Right ventricle myocardium superior (tissue), 1 donor: ENCODE results near the gene TAS1R3. TPM values are rescaled to one million over a fixed set of nuclear protein-coding genes. Genes with fewer than 3 reads are reported as not detected.
A peak's percentile ranks its signal among the peaks of the same experiment; 100 is the strongest.

Experiments used
- ATAC-seq: fragments of 200-7000 bp; cut with Tn5 transposase; one replicate; pipeline ENCODE4 v1.9.1; 2020; ENCODE audit warnings: mild to moderate bottlenecking; ENCODE audit not compliant: poor library complexity
- DNase-seq: peaks from one replicate; pipeline ENCODE4 v3.0.0-alpha.2; 2020
- intact Hi-C: fragments of 100-400 bp; cut with DNase I; formaldehyde crosslinking; loops from one replicate; pipeline ENCODE4 v1.11.2; 2022
- total RNA-seq: library from RNA; stranded (reverse); fragmentation: NEBNext Ultra II Directional; extraction: Animal tissue kit (Norgen Biotek cat#: 25700); gene quantifications from one replicate; pipeline ENCODE4 v1.2.1, GENCODE V29; 2021
- donor health status: DM: no; HTN: yes; CAD: no; lungs with severe emphysema.

TAS1R3 gene
- total RNA-seq, 1 donor from 2014 or later, result 0.40 TPM

DNA sequence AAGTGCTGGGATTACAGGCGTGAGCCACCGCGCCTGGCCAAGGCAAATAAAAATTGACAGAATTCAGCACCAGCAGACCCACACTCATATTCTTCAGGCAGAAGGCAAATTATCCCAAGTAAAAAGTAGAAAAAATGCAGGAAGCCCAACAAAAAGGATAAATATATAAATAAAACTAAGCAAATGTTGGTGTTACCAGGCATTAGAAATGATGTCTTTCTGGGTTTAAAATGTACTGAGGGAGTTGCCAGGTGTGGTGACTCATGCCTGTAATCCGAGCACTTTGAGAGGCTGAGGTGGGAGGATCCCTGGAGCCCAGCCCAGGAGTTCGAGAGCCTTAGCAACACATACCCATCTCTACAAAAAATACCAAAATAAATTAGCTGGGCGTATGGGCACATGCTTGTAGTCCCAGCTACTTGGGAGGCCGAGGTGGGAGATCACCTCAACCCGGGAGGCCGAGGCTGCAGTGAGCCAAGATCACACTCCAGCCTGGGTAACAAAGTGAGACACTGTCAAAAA is 12.9 kb upstream of the TAS1R3 start:
- peak; percentile 87 for ATAC-seq

DNA sequence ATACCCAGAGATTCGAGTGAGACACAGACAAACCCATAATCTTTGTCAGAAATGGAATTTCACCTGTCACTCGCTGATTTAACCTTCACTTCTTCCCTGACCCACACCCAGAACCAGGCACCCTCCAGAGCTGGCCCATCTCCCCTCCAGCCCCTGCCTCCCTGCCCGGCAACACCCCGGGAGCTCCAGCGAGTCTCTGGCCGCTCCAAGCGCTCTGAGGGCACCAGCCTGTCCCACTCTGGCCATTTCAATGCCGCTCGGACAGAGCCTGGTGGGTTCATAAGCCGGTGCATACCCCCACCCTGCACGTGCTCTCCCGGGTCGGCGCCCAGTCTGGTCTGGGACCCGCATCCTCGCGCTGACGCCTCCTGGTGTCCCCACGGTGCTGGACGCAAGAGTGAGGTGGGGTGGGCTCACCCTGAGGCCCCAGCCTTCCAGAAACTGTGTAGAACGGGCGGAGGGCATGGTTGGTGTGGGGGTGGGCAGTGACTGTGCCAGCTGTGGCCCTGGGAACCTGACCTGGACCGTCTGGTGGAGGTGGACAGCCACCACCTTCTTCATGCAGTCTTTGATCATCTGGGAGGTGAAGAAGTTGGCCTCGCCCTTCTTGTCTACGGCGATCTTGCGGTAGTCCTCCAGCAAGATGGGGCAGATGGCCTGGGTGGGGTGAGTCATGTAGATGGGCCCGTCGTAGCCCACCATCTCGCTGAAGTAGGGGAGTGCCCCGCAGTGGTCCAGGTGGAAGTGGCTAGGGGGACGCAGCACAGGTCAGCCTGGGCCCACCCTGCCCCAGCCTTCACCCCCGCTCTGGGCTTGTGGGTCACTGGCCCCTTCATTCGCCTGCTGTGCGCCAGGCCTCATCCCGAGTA is 12.1 kb upstream of the TAS1R3 start:
- intact Hi-C loops, result no loop called here
- ATAC-seq (no peak), DNase-seq (no peak)

More for the DNA sequence above, 12.9 kb upstream of the TAS1R3 start:
- peak; percentile 89 for DNase-seq
- intact Hi-C loops, result no loop called here

DNA sequence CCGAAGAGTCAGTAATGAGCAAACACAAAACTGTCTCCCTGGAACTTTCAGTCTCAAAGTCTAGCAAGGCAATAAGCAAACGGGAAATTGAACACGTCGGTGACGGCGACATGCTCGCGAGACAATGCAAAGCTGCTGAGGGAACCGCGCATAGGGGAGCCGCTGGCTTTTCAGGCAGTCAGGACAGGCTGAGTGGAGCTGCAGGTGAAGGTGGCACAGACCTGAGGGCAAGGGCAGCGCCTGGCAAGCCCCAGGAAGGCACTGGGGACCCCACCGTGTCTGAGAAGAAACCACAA is 11.5 kb upstream of the TAS1R3 start:
- no peak for ATAC-seq
- DNase-seq, result no peak
- intact Hi-C loops, result no loop called here

DNA sequence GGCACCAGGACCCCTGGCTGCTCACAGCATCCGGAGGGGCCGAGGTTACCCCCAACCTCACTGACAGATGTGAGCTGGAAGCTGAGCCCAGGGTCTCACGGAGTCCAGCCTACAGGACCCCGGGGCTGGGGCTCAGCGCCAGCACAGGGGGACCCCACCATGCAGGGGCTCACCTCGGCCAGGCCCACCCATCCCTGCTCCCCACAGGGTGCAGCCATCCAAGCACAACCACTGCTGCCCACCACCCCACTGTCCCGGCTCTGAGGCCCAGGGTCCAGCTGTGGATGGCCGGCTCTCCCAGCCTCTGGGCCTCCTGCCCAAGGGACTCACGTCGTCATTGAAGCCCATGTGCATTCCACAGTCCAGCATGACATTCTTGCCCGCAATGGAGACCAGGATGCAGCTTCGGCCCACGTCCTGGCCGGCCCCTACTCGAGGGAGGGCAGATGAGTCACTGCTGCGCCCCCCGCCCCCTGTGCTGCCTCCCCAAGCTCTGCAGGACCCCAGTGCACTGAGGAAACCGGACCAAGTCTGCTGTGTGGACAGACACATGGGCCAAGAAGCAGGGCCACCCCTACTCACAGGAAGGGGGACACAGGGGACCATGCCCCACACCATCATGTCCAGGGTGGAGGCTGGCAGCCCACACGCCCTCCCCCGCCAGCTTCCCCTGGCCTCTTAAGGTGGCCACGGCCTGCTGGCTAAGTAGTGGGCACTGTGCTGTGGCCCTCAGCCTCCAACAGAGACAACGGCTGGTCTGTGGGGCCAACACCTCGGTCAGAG is 10.2 kb upstream of the TAS1R3 start:
- DNase-seq (no peak), ATAC-seq (no peak)
- intact Hi-C loops, result no loop called here

DNA sequence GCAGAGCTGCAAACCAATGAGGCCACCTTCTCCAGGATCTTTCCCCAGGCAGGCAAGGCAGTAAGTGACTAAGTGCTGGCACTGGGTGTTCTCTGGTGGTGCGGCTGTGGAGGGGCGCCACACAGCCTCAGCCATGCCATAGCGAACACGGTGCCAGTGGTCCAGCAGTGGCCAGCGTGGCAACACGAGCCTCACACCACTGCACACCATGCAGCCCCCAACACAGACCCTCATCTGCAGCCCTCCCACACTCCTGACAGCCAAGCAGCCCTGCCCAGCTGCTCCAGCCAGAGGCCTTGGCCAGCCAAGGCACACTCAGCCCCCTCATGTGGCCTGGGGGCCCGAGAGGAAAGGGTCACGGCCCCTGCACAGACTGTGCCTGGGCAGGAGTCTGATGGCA is 9.6 kb upstream of the TAS1R3 start:
- intact Hi-C loops, result no loop called here
- no peak for DNase-seq
- ATAC-seq, result no peak

DNA sequence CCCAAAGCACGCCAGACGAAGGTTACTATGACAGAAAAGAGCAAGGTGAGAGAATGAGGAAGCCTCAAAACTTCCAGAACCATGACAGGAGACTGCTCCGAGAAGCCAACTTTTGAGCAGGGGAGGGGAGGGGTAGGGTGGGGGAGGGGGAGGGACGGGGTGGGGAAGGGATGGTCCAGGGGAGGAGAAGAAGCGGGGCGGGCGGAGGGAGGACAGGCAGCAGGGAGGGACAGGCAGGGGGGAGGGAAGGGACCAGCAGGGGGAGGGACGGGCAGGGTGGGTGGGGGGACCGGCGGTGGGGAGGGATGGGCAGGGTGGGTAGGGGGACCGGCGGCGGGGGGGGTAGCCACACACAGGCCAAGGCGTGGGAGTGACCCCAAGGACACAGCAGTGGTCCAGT is 8.7 kb upstream of the TAS1R3 start:
- no peak for ATAC-seq
- intact Hi-C loops, result no loop called here
- no peak for DNase-seq

DNA sequence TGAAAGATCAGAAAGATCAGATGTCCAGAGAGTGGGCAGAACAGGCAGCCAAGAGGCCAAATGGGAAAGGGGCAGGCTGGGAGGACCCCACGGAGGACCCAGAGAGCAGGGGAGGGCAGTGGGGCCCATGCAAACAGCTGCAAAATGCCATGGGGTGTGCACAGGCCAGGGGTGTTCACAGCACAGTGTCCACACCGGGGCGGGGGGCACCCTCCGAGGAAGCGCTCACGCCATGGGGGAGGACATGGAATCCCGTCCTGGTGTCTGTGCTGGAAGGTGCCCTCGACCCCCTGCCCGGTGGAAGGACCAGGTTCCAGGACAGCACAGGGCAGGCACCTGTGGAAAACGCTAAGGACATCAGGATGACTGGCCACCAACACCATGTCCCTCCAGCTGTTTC is 8.1 kb upstream of the TAS1R3 start:
- DNase-seq (no peak), ATAC-seq (no peak)
- intact Hi-C loops, result no loop called here

DNA sequence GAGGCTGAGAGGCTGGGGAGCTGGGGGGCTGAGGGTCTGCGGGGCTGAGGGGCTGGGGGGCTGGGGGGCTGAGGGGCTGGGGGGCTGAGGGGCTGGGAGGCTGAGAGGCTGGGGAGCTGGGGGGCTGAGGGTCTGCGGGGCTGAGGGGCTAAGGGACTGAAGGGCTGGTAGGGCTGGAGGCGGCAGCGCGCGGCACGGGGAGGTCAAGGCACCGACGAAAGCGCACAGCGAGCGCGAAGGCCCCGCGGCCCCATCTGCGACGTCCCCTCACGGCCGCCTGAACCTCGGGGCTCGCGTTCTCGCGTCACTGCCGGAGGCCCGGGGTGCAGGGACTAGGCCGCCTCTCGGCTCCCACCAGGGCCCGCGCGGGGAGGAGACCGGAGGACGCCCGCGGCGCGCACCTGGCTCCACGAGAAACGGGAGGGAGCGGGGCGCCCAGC is 7.0 kb upstream of the TAS1R3 start:
- intact Hi-C loops, result no loop called here
- DNase-seq, result no peak
- no peak for ATAC-seq

DNA sequence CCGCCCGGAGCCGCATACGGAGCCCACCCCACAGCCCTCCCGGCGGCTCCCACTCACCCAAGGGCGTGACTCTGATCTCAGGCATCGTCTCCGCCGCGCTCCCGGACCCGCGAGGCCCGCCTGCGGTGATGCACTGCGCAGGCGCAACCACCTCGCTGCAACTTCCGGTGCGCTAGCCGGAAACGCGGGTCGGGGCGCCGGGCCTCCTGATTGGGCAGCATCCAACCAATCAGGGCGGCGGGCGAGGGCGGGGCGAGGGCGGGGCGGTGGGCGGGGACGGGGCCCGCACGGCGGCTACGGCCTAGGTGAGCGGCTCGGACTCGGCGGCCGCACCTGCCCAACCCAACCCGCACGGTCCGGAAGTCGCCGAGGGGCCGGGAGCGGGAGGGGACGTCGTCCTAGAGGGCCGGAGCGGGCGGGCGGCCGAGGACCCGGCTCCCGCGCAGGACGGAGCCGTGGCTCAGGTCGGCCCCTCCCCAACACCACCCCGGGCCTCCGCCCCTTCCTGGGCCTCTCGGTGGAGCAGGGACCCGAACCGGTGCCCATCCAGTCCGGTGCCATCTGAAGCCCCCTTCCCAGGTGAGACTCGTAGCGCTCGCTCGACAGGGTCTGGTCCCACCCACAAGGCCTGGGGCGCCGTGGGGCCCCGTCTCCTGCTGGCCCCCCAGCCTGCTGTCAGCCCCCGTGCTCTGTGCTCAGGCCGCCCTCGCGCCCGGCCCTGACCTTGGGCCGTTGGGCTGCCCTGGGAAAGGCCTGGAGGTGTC is 6.4 kb upstream of the TAS1R3 start, which contains the start of the genes CPTP and INTS11:
Gene CPTP, plus strand, starts transcription at position 279 of the 764 bp plus-strand sequence. CDS start 2,109 bp downstream, outside the sequence.
Gene INTS11, minus strand, starts transcription at position 137 of the 764 bp plus-strand sequence. Its CDS starts 52 bp downstream, at position 85.
- intact Hi-C loops, result no loop called here

DNA sequence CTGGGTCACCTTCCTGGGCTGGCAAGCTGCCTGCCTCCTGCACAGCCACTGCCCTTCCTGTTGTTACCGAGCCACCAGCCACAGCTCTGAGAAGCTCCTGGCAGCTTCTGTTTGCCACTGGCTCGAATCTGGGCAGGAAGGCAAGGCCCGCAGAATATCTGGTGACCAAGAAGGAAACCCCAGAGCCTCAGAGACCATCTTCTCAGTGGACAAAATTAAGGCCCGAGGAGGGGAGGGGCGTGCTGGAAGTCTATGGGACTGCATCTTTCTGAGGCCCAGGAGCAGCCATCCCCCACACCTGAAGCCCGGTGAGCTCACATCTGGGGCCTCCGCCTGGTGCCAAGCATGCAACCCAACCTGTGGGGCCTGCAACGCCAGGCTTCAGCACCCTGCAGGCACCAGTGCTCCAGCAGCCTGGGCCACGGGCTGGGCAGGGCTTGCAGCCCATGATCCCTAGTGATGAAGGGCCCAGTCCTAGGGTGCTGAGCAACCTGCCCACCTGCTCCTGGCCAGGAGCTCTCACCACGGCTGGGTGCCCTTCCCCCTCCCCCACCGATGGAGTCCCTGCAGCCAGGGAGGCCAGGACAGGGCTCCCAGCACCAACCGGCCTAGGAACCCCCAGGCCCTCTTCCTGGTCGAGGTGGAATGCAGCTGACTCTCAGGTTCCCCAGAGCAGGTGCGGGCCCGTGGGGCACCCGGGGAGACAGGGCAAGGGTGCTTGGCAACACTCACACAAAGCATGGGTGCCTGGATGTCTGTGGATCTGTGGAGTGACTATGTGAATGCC is 5.6 kb upstream of the TAS1R3 start:
- intact Hi-C loops, result no loop called here
- DNase-seq (peak; percentile 84), ATAC-seq (peak; percentile 69)

More for the DNA sequence above, 6.4 kb upstream of the TAS1R3 start, which contains the start of the genes CPTP and INTS11:
- ATAC-seq, result peak; percentile 84
- peak; percentile 95 for DNase-seq

DNA sequence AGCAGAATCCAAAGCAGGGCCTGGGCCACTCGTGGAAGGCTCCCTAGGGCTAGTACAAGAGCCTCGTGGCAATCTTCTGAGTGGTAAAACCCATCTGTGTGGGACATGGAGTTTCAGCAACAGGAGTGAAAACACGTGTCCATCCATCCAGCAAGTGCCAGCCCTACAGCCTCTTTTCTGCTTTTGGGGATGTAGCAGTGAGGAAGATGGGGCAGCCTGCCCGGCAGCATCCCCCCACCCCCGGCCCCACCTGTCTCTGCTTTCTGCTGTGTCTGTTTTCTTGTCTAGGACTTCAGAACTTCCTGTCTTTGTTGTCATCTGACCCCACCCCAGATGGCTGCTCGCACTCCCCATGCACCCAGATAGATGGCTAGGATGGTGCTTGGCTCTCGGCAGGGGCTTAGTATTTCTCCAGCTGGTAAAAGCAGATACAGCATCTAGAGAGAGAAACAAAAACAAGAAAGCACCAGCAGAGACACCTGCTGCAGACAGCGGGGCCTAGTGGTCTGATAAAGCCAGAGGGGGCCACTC is 4.9 kb upstream of the TAS1R3 start:
- no peak for DNase-seq
- ATAC-seq, result no peak
- intact Hi-C loops, result no loop called here

DNA sequence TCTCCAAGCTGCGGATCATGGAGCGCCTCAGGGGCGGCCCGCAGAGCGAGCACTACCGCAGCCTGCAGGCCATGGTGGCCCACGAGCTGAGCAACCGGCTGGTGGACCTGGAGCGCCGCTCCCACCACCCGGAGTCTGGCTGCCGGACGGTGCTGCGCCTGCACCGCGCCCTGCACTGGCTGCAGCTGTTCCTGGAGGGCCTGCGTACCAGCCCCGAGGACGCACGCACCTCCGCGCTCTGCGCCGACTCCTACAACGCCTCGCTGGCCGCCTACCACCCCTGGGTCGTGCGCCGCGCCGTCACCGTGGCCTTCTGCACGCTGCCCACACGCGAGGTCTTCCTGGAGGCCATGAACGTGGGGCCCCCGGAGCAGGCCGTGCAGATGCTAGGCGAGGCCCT is 3.8 kb upstream of the TAS1R3 start:
- ATAC-seq (no peak), DNase-seq (no peak)
- intact Hi-C loops, result no loop called here

DNA sequence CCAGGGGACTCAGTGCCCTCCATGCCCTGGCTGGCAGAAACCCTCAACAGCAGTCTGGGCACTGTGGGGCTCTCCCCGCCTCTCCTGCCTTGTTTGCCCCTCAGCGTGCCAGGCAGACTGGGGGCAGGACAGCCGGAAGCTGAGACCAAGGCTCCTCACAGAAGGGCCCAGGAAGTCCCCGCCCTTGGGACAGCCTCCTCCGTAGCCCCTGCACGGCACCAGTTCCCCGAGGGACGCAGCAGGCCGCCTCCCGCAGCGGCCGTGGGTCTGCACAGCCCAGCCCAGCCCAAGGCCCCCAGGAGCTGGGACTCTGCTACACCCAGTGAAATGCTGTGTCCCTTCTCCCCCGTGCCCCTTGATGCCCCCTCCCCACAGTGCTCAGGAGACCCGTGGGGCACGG is 2.8 kb upstream of the TAS1R3 start:
- ATAC-seq (no peak), DNase-seq (no peak)
- intact Hi-C loops, result no loop called here

DNA sequence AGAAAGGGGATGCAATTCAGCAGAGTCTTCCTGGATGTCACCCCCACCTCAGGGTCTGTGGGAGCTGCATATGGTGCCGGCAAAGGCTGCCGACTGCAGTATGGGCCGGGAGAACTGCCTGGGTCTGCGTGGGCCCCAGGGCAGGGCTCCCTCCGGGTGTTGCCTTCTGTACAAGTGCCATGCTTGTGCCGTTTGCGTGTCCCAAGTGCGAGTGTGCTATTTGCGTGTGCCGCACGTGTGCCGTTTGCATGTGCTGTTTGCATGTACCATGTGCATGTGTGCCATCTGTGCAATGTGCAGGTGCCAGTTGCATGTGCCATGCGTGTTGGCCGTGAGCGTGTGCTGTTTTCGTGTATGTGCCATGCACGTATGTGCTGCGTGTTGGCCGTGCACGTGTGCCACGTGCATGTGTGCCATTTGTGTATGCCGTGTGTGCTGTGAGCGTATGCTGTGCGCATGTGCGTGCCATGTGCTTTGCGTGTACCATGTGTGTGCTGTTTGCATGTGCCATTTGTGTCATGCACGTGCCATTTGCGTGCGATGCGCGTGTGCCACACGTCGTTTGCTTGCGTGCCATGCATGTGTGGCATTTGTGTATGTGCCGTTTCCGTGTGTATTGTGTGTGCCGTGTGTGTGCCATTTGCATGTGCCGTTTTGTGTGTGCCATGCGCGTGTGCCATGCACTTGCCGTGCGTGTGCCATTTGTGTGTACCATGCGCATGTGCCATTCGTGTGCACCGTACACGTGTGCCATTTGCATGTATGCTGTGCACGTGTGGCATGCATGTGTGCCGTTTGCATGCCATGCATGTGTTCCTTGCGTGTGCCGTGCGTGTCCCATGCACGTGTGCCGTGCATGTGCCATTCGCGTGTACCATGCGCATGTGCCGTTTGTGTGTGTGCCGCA is 1.5 kb upstream of the TAS1R3 start:
- ATAC-seq (no peak), DNase-seq (no peak)
- intact Hi-C loops, result no loop called here

DNA sequence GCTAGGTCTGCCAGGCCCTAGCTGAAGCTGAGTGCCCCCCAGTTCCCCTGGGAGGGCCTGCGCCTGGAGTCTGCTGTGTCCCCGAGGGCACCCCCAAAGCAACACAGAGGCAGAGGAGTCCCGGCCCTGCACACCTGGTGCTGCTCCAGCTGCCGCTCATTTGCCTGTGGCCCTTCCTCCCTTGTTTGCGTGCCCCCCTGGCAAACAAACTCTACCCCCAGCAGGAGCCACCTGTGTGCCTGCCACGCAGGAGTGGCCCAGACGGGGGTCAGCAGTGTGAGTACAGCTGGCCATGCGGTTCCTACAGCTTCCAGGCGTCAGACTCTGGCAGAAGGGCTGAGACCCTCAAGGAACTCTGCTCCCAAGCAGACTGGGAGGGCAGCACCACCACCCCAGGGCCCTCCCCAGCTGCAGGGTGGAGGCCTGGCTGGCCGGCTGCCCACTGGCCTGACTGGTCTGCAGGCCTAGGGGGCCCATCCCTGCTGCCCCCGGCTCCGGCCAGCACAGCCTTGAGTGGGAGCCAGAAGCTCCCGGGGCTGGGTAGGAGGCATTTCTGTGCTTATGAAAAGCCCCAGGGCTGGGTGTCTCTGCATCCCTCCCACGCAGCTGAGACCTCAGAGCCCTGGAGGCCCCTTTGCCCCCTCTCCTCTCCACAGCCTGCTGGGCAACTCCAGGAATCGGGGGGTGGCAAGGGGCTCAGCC is 563 bp upstream of the TAS1R3 start:
- intact Hi-C loops, result no loop called here
- ATAC-seq, result no peak
- no peak for DNase-seq

DNA sequence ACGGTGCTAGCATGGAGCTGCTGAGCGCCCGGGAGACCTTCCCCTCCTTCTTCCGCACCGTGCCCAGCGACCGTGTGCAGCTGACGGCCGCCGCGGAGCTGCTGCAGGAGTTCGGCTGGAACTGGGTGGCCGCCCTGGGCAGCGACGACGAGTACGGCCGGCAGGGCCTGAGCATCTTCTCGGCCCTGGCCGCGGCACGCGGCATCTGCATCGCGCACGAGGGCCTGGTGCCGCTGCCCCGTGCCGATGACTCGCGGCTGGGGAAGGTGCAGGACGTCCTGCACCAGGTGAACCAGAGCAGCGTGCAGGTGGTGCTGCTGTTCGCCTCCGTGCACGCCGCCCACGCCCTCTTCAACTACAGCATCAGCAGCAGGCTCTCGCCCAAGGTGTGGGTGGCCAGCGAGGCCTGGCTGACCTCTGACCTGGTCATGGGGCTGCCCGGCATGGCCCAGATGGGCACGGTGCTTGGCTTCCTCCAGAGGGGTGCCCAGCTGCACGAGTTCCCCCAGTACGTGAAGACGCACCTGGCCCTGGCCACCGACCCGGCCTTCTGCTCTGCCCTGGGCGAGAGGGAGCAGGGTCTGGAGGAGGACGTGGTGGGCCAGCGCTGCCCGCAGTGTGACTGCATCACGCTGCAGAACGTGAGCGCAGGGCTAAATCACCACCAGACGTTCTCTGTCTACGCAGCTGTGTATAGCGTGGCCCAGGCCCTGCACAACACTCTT is 1.1 kb downstream of the TAS1R3 start:
- ATAC-seq, result no peak
- no peak for DNase-seq
- intact Hi-C loops, result no loop called here
